B cell (primary cell): ENCODE measurements around the gene CETN3. TPM values are rescaled to one million over a fixed set of nuclear protein-coding genes. Genes with fewer than 3 reads are reported as not detected.
"Not testable (repeated sequence)": the region's sequence is repeated elsewhere in the genome, so short reads cannot be mapped to it uniquely, and the experiment has no call there.

Experiments used
- ATAC-seq: fragments of 200-7000 bp; cut with Tn5 transposase; one replicate; pipeline ENCODE4 v1.10.0; 2021; ENCODE audit warnings: low read depth, mild to moderate bottlenecking, moderate number of reproducible peaks, moderate library complexity
- CTCF ChIA-PET: fragments of 350-600 bp; sonication (Branson Sonifier 250); formaldehyde crosslinking; loops from one replicate; lab custom pipeline; 2021; ENCODE audit warnings: antibody characterized with exemption, inconsistent platforms; lab: Charles Lee
- POLR2A ChIA-PET: fragments of 350-600 bp; sonication (Branson Sonifier 250); formaldehyde crosslinking; loops from one replicate; lab custom pipeline; 2021; ENCODE audit warnings: antibody characterized with exemption; lab: Charles Lee
- DNase-seq: peaks from one replicate; pipeline ENCODE4 v3.0.0; 2013
- H2AFZ ChIP-seq: 2 replicates; pipeline ENCODE4 v1.6.1; 2012; ENCODE audit warnings: mild to moderate bottlenecking, low read depth, low read length; ENCODE audit not compliant: insufficient read depth, poor library complexity, severe bottlenecking
- H3K27ac ChIP-seq, 2 donors: 1 replicate in 1 of 2; 2 replicates in 1 of 2; pipeline ENCODE4 v1.5.1; 2012 to 2013; ENCODE audit warnings: low read length in 2 of 2, mild to moderate bottlenecking in 2 of 2, moderate library complexity in 1 of 2
- H3K27me3 ChIP-seq, 4 experiments: fragments of 200-600 bp in 1 of 4; sonication (generic) in 1 of 4; replicated peaks in 1 of 4; 1 replicate in 2 of 4; 2 replicates in 2 of 4; pipeline versions ENCODE4 v1.6.1 to v1.7.0; 2013 to 2016; ENCODE audit warnings: low read length in 3 of 4, mild to moderate bottlenecking in 2 of 4, mixed read lengths in 1 of 4, moderate library complexity in 1 of 4; ENCODE audit not compliant: insufficient read depth in 4 of 4, control insufficient read depth in 3 of 4; ENCODE audit errors: control extremely low read depth in 1 of 4
- H3K36me3 ChIP-seq, 2 experiments: replicated peaks in 1 of 2; 1 replicate in 1 of 2; 2 replicates in 1 of 2; pipeline versions ENCODE4 v1.6.1 to v1.7.1; 2013; ENCODE audit warnings: low read length in 1 of 2; ENCODE audit not compliant: insufficient read depth in 2 of 2, control insufficient read depth in 1 of 2; ENCODE audit errors: control extremely low read depth in 1 of 2, extremely low read depth in 1 of 2
- H3K4me1 ChIP-seq, 2 donors: fragments of 200-600 bp in 1 of 2; sonication (generic) in 1 of 2; 1 replicate in 1 of 2; 2 replicates in 1 of 2; pipeline versions ENCODE4 v1.5.1 to v1.6.1; 2013 to 2017; ENCODE audit warnings: low read length in 2 of 2; ENCODE audit not compliant: control insufficient read depth in 2 of 2, insufficient read depth in 2 of 2
- H3K4me2 ChIP-seq: replicated peaks from 2 replicates; pipeline ENCODE3; 2012; ENCODE audit warnings: mild to moderate bottlenecking, low read depth, low read length; ENCODE audit not compliant: poor library complexity, severe bottlenecking
- H3K4me3 ChIP-seq, 5 experiments: fragments of 200-600 bp in 1 of 5; sonication (generic) in 1 of 5; 1 replicate in 3 of 5; 2 replicates in 2 of 5; pipeline versions ENCODE4 v1.5.1 to v1.7.0; 2011 to 2016; ENCODE audit warnings: low read length in 4 of 5, mild to moderate bottlenecking in 4 of 5, low read depth in 2 of 5, control low read depth in 1 of 5, moderate library complexity in 1 of 5; ENCODE audit not compliant: insufficient read depth in 1 of 5; ENCODE audit errors: control extremely low read depth in 1 of 5, extremely low read depth in 1 of 5
- H3K79me2 ChIP-seq: fragments of 200-600 bp; sonication (generic); one replicate; pipeline ENCODE4 v1.6.0; 2016; ENCODE audit warnings: low read length; ENCODE audit not compliant: control insufficient read depth, insufficient read depth
- H3K9ac ChIP-seq: fragments of 200-600 bp; sonication (generic); 2 replicates; pipeline ENCODE4 v1.6.1; 2017; ENCODE audit warnings: mild to moderate bottlenecking, low read length, moderate library complexity
- H3K9me3 ChIP-seq, 3 donors: one replicate each; pipeline versions ENCODE4 v1.6.1 to v1.7.1; 2013; ENCODE audit warnings: low read length in 2 of 3; ENCODE audit not compliant: control insufficient read depth in 2 of 3, insufficient read depth in 1 of 3; ENCODE audit errors: control extremely low read depth in 1 of 3
- H4K20me1 ChIP-seq: 2 replicates; pipeline ENCODE4 v1.6.0; 2012; ENCODE audit warnings: mild to moderate bottlenecking, low read length; ENCODE audit not compliant: insufficient read depth, control insufficient read depth, poor library complexity, severe bottlenecking
- H3K27ac Mint-ChIP-seq: one replicate; pipeline ENCODE4 v1.8.0; 2021; ENCODE audit warnings: mixed read lengths
- H3K27me3 Mint-ChIP-seq: one replicate; pipeline ENCODE4 v1.8.0; 2021; ENCODE audit warnings: mixed read lengths
- H3K4me1 Mint-ChIP-seq: one replicate; pipeline ENCODE4 v1.8.0; 2021; ENCODE audit warnings: mixed read lengths
- H3K4me3 Mint-ChIP-seq: one replicate; pipeline ENCODE4 v1.8.0; 2021; ENCODE audit warnings: mixed read lengths
- H3K9me3 Mint-ChIP-seq: one replicate; pipeline ENCODE4 v1.8.0; 2022; ENCODE audit warnings: mixed read lengths; ENCODE audit not compliant: insufficient read depth
- CTCF ChIP-seq: fragments of 200-600 bp; IDR thresholded peaks from one replicate; pipeline ENCODE4 v1.8.0; 2022; ENCODE audit warnings: antibody characterized with exemption, mild to moderate bottlenecking
- EZH2 ChIP-seq: IDR thresholded peaks from 2 replicates; pipeline ENCODE4 v1.6.1; 2012; ENCODE audit warnings: borderline replicate concordance, low read depth, mild to moderate bottlenecking, moderate library complexity, low read length; ENCODE audit not compliant: insufficient read depth, poor library complexity, severe bottlenecking
- WGBS: methylation state at CpG from one replicate; pipeline ENCODE4 v1.1.5; 2013; ENCODE audit warnings: missing lambda C conversion rate; ENCODE audit not compliant: insufficient coverage; 5-methylcytosine and 5-hydroxymethylcytosine counted together
- intact Hi-C: fragments of 100-400 bp; cut with micrococcal nuclease; formaldehyde crosslinking; loops from one replicate; pipeline ENCODE4 v1.10.0; 2022
- polyA plus RNA-seq: library from polyadenylated mRNA; depleted of rRNA; stranded (reverse); fragments of >200 nt; gene quantifications from 2 replicates; pipeline ENCODE4 v1.2.3, GENCODE V29; 2012
- total RNA-seq, 2 donors: library from RNA; stranded (reverse); fragments of 120-200 nt in 1 of 2; gene quantifications; 1 replicate in 1 of 2; 2 replicates in 1 of 2; pipeline versions ENCODE4 v1.2.3 to v1.2.4, GENCODE V29; 2013 to 2022

Gene CETN3
- total and polyA plus RNA-seq, 2 donors (not counting 1 experiment from before 2014, with no cell fraction given): 1.5 to 18.0 TPM

DNA sequence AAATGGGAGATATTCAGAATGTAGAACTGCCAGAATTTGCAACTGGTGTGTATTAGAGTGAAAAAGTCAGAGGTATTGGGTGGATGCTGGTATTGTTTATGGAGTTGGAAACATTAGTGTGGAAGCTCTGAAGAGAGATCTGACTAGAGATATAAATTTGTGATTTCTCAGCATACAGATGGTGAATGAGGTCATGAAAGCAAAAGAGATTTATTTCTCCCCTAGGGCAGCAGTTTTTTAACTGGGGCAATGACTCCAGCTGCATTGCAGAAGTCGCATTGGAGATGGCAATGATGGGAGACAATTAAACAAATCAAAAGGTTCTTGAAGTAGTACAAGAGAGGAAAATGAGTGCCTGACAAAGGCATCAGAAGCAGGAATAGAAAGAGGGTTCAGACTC, 64.9 kb downstream of the CETN3 start:
- Mint-ChIP-seq H3K9me3 (no peaks in the 10 kb centered on the region), H3K27ac (no peak overlapping the region), H3K4me1 (no peaks in the 10 kb centered on the region), H3K4me3 (no peak overlapping the region), H3K27me3 (peaks cover 27% of the 10 kb centered on the region)
- Histone ChIP-seq H3K4me2 (no peak overlapping the region), H3K4me1 (no peaks in the 10 kb centered on the region), H3K27ac (no peak overlapping the region), H3K9me3 (no peaks in the 10 kb centered on the region), H3K27me3 (no peaks in the 10 kb centered on the region), H3K79me2 (no peaks in the 10 kb centered on the region), H2AFZ (no peak overlapping the region), H3K9ac (no peak overlapping the region), H4K20me1 (no peaks in the 10 kb centered on the region), H3K4me3 (no peak overlapping the region), H3K36me3 (no peaks in the 10 kb centered on the region)
- no peak for TF ChIP-seq CTCF
- no peak for TF ChIP-seq EZH2
- no CpG with 5 or more reads among the region's 1 CpG for WGBS
- no peak for DNase-seq
- POLR2A ChIA-PET: no interaction called here
- CTCF ChIA-PET: no interaction called here
- no peak for ATAC-seq
- intact Hi-C loops: no loop called here

- H3K79me2 ChIP-seq, H2AFZ ChIP-seq, H3K4me3 ChIP-seq, CTCF ChIA-PET, H3K27ac Mint-ChIP-seq, H3K9ac ChIP-seq, H3K9me3 Mint-ChIP-seq, H3K27ac ChIP-seq, H3K4me1 Mint-ChIP-seq, H3K9me3 ChIP-seq, ATAC-seq, POLR2A ChIA-PET, H3K36me3 ChIP-seq, H4K20me1 ChIP-seq, H3K27me3 ChIP-seq, H3K4me1 ChIP-seq, intact Hi-C loops, H3K4me2 ChIP-seq, DNase-seq, H3K4me3 Mint-ChIP-seq: not testable (repeated sequence)
- WGBS: 89% methylated on average over 4 of the region's 6 CpGs
- peaks cover 24% of the 10 kb centered on the region for H3K27me3 Mint-ChIP-seq
Observed at GRCh38 chr5:90343731-90344130, 65.8 kb downstream of the CETN3 start.
